Measurements from ENCODE around the gene BBS9. TPM values are rescaled to one million over a fixed set of nuclear protein-coding genes. Genes with fewer than 3 reads are reported as not detected.

BBS9 gene
- total RNA-seq, 1 donor = 29.5 TPM

GRCh38 chr7:33547880-33548279, 418.5 kb downstream of the BBS9 start:
- Histone ChIP-seq H3K27me3 (ENCODE audit: insufficient read depth, low read length) (no peaks in the 10 kb centered on the region), H3K4me3 (ENCODE audit: low read length) (no peak overlapping the region), H3K4me1 (ENCODE audit: insufficient read depth, low read length) (no peaks in the 10 kb centered on the region), H3K9me3 (ENCODE audit: low read depth, low read length) (no peaks in the 10 kb centered on the region)

- Histone ChIP-seq H3K4me1 (ENCODE audit: insufficient read depth, low read length) (no peaks in the 10 kb centered on the region), H3K4me3 (ENCODE audit: low read length) (no peak overlapping the region), H3K9me3 (ENCODE audit: low read depth, low read length) (no peaks in the 10 kb centered on the region), H3K27me3 (ENCODE audit: insufficient read depth, low read length) (no peaks in the 10 kb centered on the region)
Observed at GRCh38 chr7:33550363-33550762, 421.0 kb downstream of the BBS9 start.

GRCh38 chr7:33550979-33551378, 421.6 kb downstream of the BBS9 start:
- Histone ChIP-seq H3K9me3 (ENCODE audit: low read depth, low read length) (no peaks in the 10 kb centered on the region), H3K4me3 (ENCODE audit: low read length) (no peak overlapping the region), H3K27me3 (ENCODE audit: insufficient read depth, low read length) (no peaks in the 10 kb centered on the region), H3K4me1 (ENCODE audit: insufficient read depth, low read length) (no peaks in the 10 kb centered on the region)

GRCh38 chr7:33554046-33554445, 424.7 kb downstream of the BBS9 start:
- Histone ChIP-seq H3K9me3 (ENCODE audit: low read depth, low read length) (no peaks in the 10 kb centered on the region), H3K4me3 (ENCODE audit: low read length) (no peak overlapping the region), H3K4me1 (ENCODE audit: insufficient read depth, low read length) (no peaks in the 10 kb centered on the region), H3K27me3 (ENCODE audit: insufficient read depth, low read length) (no peaks in the 10 kb centered on the region)

- H3K9me3 ChIP-seq (ENCODE audit: low read depth, low read length) = no peaks in the 10 kb centered on the region
- H3K4me1 ChIP-seq (ENCODE audit: insufficient read depth, low read length) = no peaks in the 10 kb centered on the region
- H3K27me3 ChIP-seq (ENCODE audit: insufficient read depth, low read length) = no peaks in the 10 kb centered on the region
- H3K4me3 ChIP-seq (ENCODE audit: low read length) = no peak overlapping the region
Observed at GRCh38 chr7:33554576-33554975, 425.2 kb downstream of the BBS9 start.

GRCh38 chr7:33556472-33556871, 427.1 kb downstream of the BBS9 start:
- Histone ChIP-seq H3K9me3 (ENCODE audit: low read depth, low read length) (no peaks in the 10 kb centered on the region), H3K4me1 (ENCODE audit: insufficient read depth, low read length) (no peaks in the 10 kb centered on the region), H3K27me3 (ENCODE audit: insufficient read depth, low read length) (no peaks in the 10 kb centered on the region), H3K4me3 (ENCODE audit: low read length) (no peak overlapping the region)

GRCh38 chr7:33558549-33559323, 429.4 kb downstream of the BBS9 start:
- no peak overlapping the region for H3K4me3 ChIP-seq (ENCODE audit: low read length)
- no peaks in the 10 kb centered on the region for H3K27me3 ChIP-seq (ENCODE audit: insufficient read depth, low read length)
- H3K9me3 ChIP-seq (ENCODE audit: low read depth, low read length) = no peaks in the 10 kb centered on the region
- H3K4me1 ChIP-seq (ENCODE audit: insufficient read depth, low read length) = no peaks in the 10 kb centered on the region

- no peak overlapping the region for H3K4me3 ChIP-seq (ENCODE audit: low read length)
- no peaks in the 10 kb centered on the region for H3K4me1 ChIP-seq (ENCODE audit: insufficient read depth, low read length)
- no peaks in the 10 kb centered on the region for H3K27me3 ChIP-seq (ENCODE audit: insufficient read depth, low read length)
- H3K9me3 ChIP-seq (ENCODE audit: low read depth, low read length) = no peaks in the 10 kb centered on the region
Observed at GRCh38 chr7:33559324-33559710, 430.0 kb downstream of the BBS9 start.

- no peak overlapping the region for H3K4me3 ChIP-seq (ENCODE audit: low read length)
- no peaks in the 10 kb centered on the region for H3K9me3 ChIP-seq (ENCODE audit: low read depth, low read length)
- no peaks in the 10 kb centered on the region for H3K27me3 ChIP-seq (ENCODE audit: insufficient read depth, low read length)
- no peaks in the 10 kb centered on the region for H3K4me1 ChIP-seq (ENCODE audit: insufficient read depth, low read length)
Observed at GRCh38 chr7:33562996-33563395, 433.6 kb downstream of the BBS9 start.

GRCh38 chr7:33563651-33564050, 434.3 kb downstream of the BBS9 start:
- Histone ChIP-seq H3K4me1 (ENCODE audit: insufficient read depth, low read length) (no peaks in the 10 kb centered on the region), H3K4me3 (ENCODE audit: low read length) (no peak overlapping the region), H3K27me3 (ENCODE audit: insufficient read depth, low read length) (no peaks in the 10 kb centered on the region), H3K9me3 (ENCODE audit: low read depth, low read length) (no peaks in the 10 kb centered on the region)

GRCh38 chr7:33578166-33578565, 448.8 kb downstream of the BBS9 start:
- Histone ChIP-seq H3K27me3 (ENCODE audit: insufficient read depth, low read length) (no peaks in the 10 kb centered on the region), H3K4me3 (ENCODE audit: low read length) (no peak overlapping the region), H3K9me3 (ENCODE audit: low read depth, low read length) (no peaks in the 10 kb centered on the region), H3K4me1 (ENCODE audit: insufficient read depth, low read length) (no peaks in the 10 kb centered on the region)

- Histone ChIP-seq H3K4me1 (ENCODE audit: insufficient read depth, low read length) (no peaks in the 10 kb centered on the region), H3K27me3 (ENCODE audit: insufficient read depth, low read length) (no peaks in the 10 kb centered on the region), H3K4me3 (ENCODE audit: low read length) (no peak overlapping the region), H3K9me3 (ENCODE audit: low read depth, low read length) (no peaks in the 10 kb centered on the region)
Observed at GRCh38 chr7:33578881-33579672, 449.7 kb downstream of the BBS9 start.

- no peak overlapping the region for H3K4me3 ChIP-seq (ENCODE audit: low read length)
- H3K4me1 ChIP-seq (ENCODE audit: insufficient read depth, low read length) = no peaks in the 10 kb centered on the region
- H3K9me3 ChIP-seq (ENCODE audit: low read depth, low read length) = no peaks in the 10 kb centered on the region
- no peaks in the 10 kb centered on the region for H3K27me3 ChIP-seq (ENCODE audit: insufficient read depth, low read length)
Observed at GRCh38 chr7:33579673-33579960, 450.3 kb downstream of the BBS9 start.

- Histone ChIP-seq H3K4me3 (ENCODE audit: low read length) (no peak overlapping the region), H3K9me3 (ENCODE audit: low read depth, low read length) (no peaks in the 10 kb centered on the region), H3K27me3 (ENCODE audit: insufficient read depth, low read length) (no peaks in the 10 kb centered on the region)
Observed at GRCh38 chr7:33581236-33581635, 451.9 kb downstream of the BBS9 start.

GRCh38 chr7:33582104-33582503, 452.7 kb downstream of the BBS9 start:
- Histone ChIP-seq H3K27me3 (ENCODE audit: insufficient read depth, low read length) (no peaks in the 10 kb centered on the region), H3K4me3 (ENCODE audit: low read length) (no peak overlapping the region), H3K4me1 (ENCODE audit: insufficient read depth, low read length) (no peaks in the 10 kb centered on the region), H3K9me3 (ENCODE audit: low read depth, low read length) (no peaks in the 10 kb centered on the region)

More at GRCh38 chr7:33581236-33581635, 451.9 kb downstream of the BBS9 start:
- H3K4me1 ChIP-seq (ENCODE audit: insufficient read depth, low read length) = no peaks in the 10 kb centered on the region

GRCh38 chr7:33582533-33582932, 453.2 kb downstream of the BBS9 start:
- Histone ChIP-seq H3K4me3 (ENCODE audit: low read length) (no peak overlapping the region), H3K27me3 (ENCODE audit: insufficient read depth, low read length) (no peaks in the 10 kb centered on the region), H3K4me1 (ENCODE audit: insufficient read depth, low read length) (no peaks in the 10 kb centered on the region), H3K9me3 (ENCODE audit: low read depth, low read length) (no peaks in the 10 kb centered on the region)
